Small intestine (tissue), 7 donors: ENCODE results near the gene CDC45. TPM values are rescaled to one million over a fixed set of nuclear protein-coding genes. Genes with fewer than 3 reads are reported as not detected.
A peak's percentile ranks its signal among the peaks of the same experiment; 100 is the strongest.

ENCODE experiments used
- DNase-seq, 2 donors: peaks; one replicate each; pipeline versions ENCODE4 v3.0.0 to v3.0.0-alpha.2; 2013
- FAIRE-seq: peaks from 2 replicates; lab custom pipeline; 2012; peaks lifted over from hg19 to GRCh38; lab: Jason Lieb, UNC
- H3K27ac ChIP-seq, 3 donors: one replicate each; pipeline ENCODE4 v1.5.1; 2013; ENCODE audit warnings: low read length in 2 of 3, mild to moderate bottlenecking in 2 of 3, control low read depth in 1 of 3, inconsistent platforms in 1 of 3, low read depth in 1 of 3, moderate library complexity in 1 of 3
- H3K27me3 ChIP-seq, 3 donors: one replicate each; pipeline ENCODE4 v1.6.1; 2013; ENCODE audit warnings: low read length in 3 of 3, inconsistent platforms in 1 of 3; ENCODE audit not compliant: control insufficient read depth in 3 of 3, insufficient read depth in 3 of 3
- H3K36me3 ChIP-seq, 3 donors: one replicate each; pipeline ENCODE4 v1.6.1; 2013; ENCODE audit warnings: low read length in 3 of 3, inconsistent platforms in 1 of 3, low read depth in 1 of 3, mild to moderate bottlenecking in 1 of 3, moderate library complexity in 1 of 3; ENCODE audit not compliant: control insufficient read depth in 3 of 3, insufficient read depth in 2 of 3
- H3K4me1 ChIP-seq, 3 donors: one replicate each; pipeline ENCODE4 v1.6.1; 2013; ENCODE audit warnings: low read length in 2 of 3, inconsistent platforms in 1 of 3, low read depth in 1 of 3, mild to moderate bottlenecking in 1 of 3, moderate library complexity in 1 of 3; ENCODE audit not compliant: control insufficient read depth in 3 of 3, insufficient read depth in 2 of 3
- H3K4me3 ChIP-seq, 3 donors: one replicate each; pipeline ENCODE4 v1.5.1; 2013; ENCODE audit warnings: low read length in 3 of 3, control low read depth in 1 of 3, inconsistent platforms in 1 of 3, low read depth in 1 of 3, mild to moderate bottlenecking in 1 of 3, moderate library complexity in 1 of 3
- H3K9me3 ChIP-seq, 2 donors: one replicate each; pipeline ENCODE4 v1.6.1; 2013; ENCODE audit warnings: low read depth in 1 of 2, low read length in 1 of 2; ENCODE audit not compliant: control insufficient read depth in 2 of 2, insufficient read depth in 1 of 2
- WGBS, 3 donors: extraction: QIAGEN DNeasy Blood & Tissue Kit; methylation state at CpG; one replicate each; pipeline ENCODE4 v1.1.7; 2013; 5-methylcytosine and 5-hydroxymethylcytosine counted together
- polyA plus RNA-seq, 4 donors: library from polyadenylated mRNA; stranded (reverse) in 3 of 4; unstranded in 1 of 4; fragments of 200-250 nt in 3 of 4; fragments of 120-200 nt in 1 of 4; gene quantifications; one replicate each; pipeline versions ENCODE4 v1.2.1 to v1.2.3, GENCODE V29; 2013
- donor health status: healthy with polysubstance abuse.
- donor health status: control.
- donor health status: control.
- donor health status: Bipolar disorder and iron deficiency.
- donor health status: healthy.

Gene CDC45
- polyA plus RNA-seq, 4 donors: 2.2 to 13.8 (median 5.6) TPM

DNA sequence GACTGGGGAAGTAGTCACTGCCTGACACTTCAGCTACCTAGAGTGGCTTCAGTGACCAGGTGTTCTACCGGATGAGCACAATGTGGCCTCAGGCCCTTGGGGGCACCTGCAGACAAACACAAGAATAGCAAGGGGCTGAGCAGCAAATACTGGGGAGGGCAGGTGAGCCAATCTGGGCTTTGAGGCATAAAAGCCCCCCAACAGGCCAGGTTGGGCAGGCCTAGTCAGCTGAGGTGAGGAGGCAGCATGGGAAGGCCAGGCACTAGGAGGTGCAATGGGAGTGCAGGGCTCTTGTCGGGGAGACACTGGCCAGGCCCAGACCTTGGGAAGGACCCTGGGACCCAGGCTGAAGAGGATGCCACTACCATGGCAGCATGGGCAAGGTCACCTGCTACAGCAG is 9.7 kb upstream of the CDC45 start:
- Histone ChIP-seq H3K4me3 (no peak overlapping the region), H3K27ac (no peak overlapping the region), H3K4me1 (no peaks in the 10 kb centered on the region), H3K9me3 (no peaks in the 10 kb centered on the region), H3K36me3 (peaks cover 28 to 89% (median 41%) of the 10 kb centered on the region in 3 donors), H3K27me3 (no peaks in the 10 kb centered on the region)
- WGBS, 3 donors: 92 to 98% (median 95%) methylated on average over 2 of the region's 2 CpGs
- DNase-seq: no peak
- no peak for FAIRE-seq

DNA sequence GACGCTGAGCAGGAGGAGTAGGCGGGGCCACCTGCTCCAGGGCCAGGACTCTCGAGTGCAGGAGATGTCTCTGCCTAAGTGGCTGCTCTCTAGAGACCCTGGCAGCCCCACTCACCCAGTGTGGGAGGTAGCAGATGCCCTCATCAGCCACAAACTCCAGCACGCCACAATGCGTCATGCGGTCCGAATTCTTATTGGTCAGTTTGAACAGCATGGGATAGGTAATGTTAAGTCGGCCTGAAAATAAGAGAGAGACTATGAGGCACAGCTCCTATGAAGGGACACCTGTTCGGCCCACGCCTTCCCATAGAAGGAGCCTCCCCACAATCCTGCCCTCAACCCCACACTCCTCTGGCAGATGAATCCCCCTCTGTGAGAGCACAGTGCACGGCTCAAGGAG is 8.1 kb upstream of the CDC45 start:
- H3K36me3 ChIP-seq: peaks cover 23 to 83% (median 35%) of the 10 kb centered on the region in 3 donors
- no peak overlapping the region for H3K27ac ChIP-seq
- DNase-seq (no peak), FAIRE-seq (no peak)
- no peaks in the 10 kb centered on the region for H3K27me3 ChIP-seq
- H3K9me3 ChIP-seq: no peaks in the 10 kb centered on the region
- H3K4me3 ChIP-seq: no peak overlapping the region
- H3K4me1 ChIP-seq: no peaks in the 10 kb centered on the region
- WGBS, 3 donors: 90 to 96% (median 91%) methylated on average over 11 of the region's 11 CpGs

DNA sequence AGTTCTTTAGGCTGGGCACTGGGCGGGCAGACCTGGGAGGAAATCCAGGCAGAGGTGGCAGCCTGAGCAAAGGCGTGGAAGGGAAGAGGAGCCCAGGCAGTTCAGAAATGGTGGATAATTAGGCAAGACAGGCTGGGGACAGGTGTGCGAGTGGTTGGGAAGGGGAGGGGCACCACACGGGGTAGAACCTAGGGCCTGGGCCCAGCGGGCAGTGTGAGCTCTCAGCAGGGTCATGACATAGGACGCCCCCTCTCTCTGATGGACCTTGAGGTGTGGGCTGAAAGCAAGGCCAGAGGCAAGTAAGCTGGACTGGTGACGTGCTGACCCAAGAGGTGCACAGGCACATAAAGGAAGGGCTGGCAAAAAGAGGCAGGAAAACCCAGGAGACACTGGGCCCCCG is 7.5 kb upstream of the CDC45 start:
- Histone ChIP-seq H3K27me3 (no peaks in the 10 kb centered on the region), H3K9me3 (no peaks in the 10 kb centered on the region), H3K36me3 (peaks cover 23 to 77% (median 30%) of the 10 kb centered on the region in 3 donors), H3K27ac (no peak overlapping the region), H3K4me1 (no peaks in the 10 kb centered on the region), H3K4me3 (no peak overlapping the region)
- 93 to 95% (median 94%) methylated on average over 8 of the region's 8 CpGs for WGBS, 3 donors
- FAIRE-seq (no peak), DNase-seq (no peak)

GRCh38 chr22:19473578-19473977 is 6.1 kb upstream of the CDC45 start:
- DNase-seq (no peak), FAIRE-seq (no peak)
- no peaks in the 10 kb centered on the region for H3K9me3 ChIP-seq
- WGBS, 3 donors: 70 to 84% (median 79%) methylated on average over 3 of the region's 3 CpGs
- H3K4me1 ChIP-seq: peaks cover 0 to 4% (median 0%) of the 10 kb centered on the region in 3 donors
- H3K4me3 ChIP-seq: no peak overlapping the region
- peaks cover 20 to 63% (median 21%) of the 10 kb centered on the region in 3 donors for H3K36me3 ChIP-seq
- H3K27me3 ChIP-seq: no peaks in the 10 kb centered on the region
- H3K27ac ChIP-seq: no peak overlapping the region

GRCh38 chr22:19476023-19476422 is 3.7 kb upstream of the CDC45 start:
- no peaks in the 10 kb centered on the region for H3K9me3 ChIP-seq
- H3K27ac ChIP-seq: no peak overlapping the region
- peaks cover 8 to 39% (median 19%) of the 10 kb centered on the region in 3 donors for H3K36me3 ChIP-seq
- 75 to 84% (median 81%) methylated on average over 3 of the region's 3 CpGs for WGBS, 3 donors
- no peak overlapping the region for H3K4me3 ChIP-seq
- FAIRE-seq (no peak), DNase-seq (no peak)
- peaks cover 0 to 6% (median 0%) of the 10 kb centered on the region in 3 donors for H3K4me1 ChIP-seq
- H3K27me3 ChIP-seq: no peaks in the 10 kb centered on the region

DNA sequence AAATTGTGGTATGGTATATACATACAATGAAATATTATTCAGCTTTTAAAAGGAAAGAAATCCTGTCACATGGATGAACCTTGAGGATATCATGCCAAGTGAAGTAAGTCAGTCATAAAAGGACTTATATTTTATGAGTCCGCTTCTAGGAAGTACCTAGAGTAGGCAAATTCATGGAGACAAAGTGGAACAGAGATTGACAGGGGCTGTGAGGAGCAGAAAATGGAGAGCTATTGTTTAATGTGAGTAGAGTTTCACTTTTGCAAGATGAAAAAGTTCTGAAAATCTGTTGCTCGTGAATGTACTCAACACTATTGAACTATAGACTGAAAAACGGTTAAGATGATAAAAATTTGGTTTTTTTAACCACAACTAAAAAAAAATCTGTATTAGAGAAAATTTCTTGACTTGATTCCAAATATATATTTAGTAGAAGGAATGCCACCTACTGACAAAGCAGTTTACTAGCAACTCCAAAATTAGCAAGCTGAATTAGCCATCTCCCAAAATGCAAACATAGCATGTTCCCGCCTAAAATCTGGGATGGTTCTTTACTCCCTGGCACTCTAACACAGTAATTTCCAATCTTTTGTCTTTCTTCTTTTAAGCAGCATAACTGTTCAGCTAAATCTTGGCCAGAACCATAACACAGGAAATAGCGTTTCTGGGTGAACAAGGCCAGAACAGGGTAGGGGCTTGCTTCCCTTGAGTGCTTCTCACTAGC is 2.2 kb upstream of the CDC45 start:
- peak overlapping the region in 1 of 3 donors; percentile 9 for H3K27ac ChIP-seq

GRCh38 chr22:19478045-19478900 is 1.4 kb upstream of the CDC45 start:
- H3K36me3 ChIP-seq: peaks cover 8 to 18% (median 10%) of the 10 kb centered on the region in 3 donors
- no peak for FAIRE-seq
- peak overlapping the region; percentile 81 to 94 (median 89) for H3K27ac ChIP-seq
- WGBS, 3 donors: 1% methylated on average over 27 to 31 of the region's 31 CpGs
- peak overlapping the region; percentile 66 to 93 (median 68) for H3K4me3 ChIP-seq
- H3K4me1 ChIP-seq: peaks cover 0 to 6% (median 0%) of the 10 kb centered on the region in 3 donors
- no peaks in the 10 kb centered on the region for H3K27me3 ChIP-seq
- no peaks in the 10 kb centered on the region for H3K9me3 ChIP-seq
- peak; percentile 39 to 42 for DNase-seq

More for the DNA sequence above, 2.2 kb upstream of the CDC45 start:
- no peaks in the 10 kb centered on the region for H3K27me3 ChIP-seq
- FAIRE-seq (no peak), DNase-seq (peak in 1 of 2 donors; percentile 6)
- peaks cover 8 to 25% (median 16%) of the 10 kb centered on the region in 3 donors for H3K36me3 ChIP-seq
- H3K9me3 ChIP-seq: no peaks in the 10 kb centered on the region
- H3K4me3 ChIP-seq: peak overlapping the region in 2 of 3 donors; percentile 66 to 68
- 16 to 21% (median 21%) methylated on average over 5 of the region's 5 CpGs for WGBS, 3 donors
- peaks cover 0 to 6% (median 0%) of the 10 kb centered on the region in 3 donors for H3K4me1 ChIP-seq

- FAIRE-seq (no peak), DNase-seq (peak; percentile 78 to 91)
- Histone ChIP-seq H3K9me3 (no peaks in the 10 kb centered on the region), H3K36me3 (peaks cover 2 to 12% (median 7%) of the 10 kb centered on the region in 3 donors), H3K4me1 (peaks cover 0 to 6% (median 0%) of the 10 kb centered on the region in 3 donors), H3K4me3 (peak within 1 kb of the TSS; percentile 66 to 93 (median 68)), H3K27ac (peak within 1 kb of the TSS; percentile 81 to 94 (median 89)), H3K27me3 (no peaks in the 10 kb centered on the region)
- 0 to 1% (median 0%) methylated on average over 28 to 42 of the region's 42 CpGs for WGBS, 3 donors
These were observed 792 bp upstream of the CDC45 start, which contains the start of gene UFD1 for GRCh38 chr22:19478901-19479354. TSS of gene UFD1 (minus strand) at chr22:19479193. CDS start at chr22:19479085, 108 bp downstream.
